GM10847 (cell line): ENCODE measurements around the gene AZGP1.

Source experiments
- POLR2A ChIP-seq: IDR thresholded peaks from 2 replicates; pipeline ENCODE4 v1.6.1; 2011; ENCODE audit not compliant: insufficient read length; ENCODE audit errors: extremely low read depth

AZGP1 gene

DNA sequence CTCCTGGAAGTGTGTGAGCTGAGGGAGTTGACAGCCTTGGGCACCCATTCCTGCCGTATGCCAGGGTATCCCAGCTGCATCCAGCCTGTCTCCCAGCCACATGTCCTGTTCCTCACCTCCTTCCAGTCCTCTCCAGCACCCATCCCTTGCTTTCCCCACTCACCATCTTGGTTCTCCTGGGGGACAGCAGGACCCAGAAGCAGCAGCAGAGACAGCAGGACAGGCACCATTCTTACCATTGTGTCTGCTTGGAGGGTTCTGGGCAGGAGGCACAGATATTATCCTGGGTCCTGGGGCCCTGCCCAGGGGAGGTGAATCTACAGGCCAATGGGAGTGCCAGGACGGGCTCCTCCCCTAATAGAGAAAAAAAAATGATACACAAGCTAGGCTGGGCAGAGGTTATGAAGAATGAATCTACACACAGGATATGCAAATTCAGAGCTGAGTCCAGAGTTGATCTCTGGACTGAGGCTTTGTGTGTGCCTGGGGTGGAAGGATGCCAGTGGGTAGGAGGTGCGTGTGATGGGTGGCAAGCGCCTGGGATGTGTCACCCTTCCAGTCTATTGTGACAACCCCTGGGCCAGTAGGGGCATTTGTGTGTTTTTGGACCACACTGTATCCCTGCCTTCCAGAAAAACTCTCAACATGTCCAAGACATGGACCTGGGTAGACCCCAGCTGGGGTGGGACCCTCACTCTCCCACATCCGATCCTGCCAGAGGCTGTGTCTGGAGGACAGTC lies at the start of gene AZGP1:
TSS of gene AZGP1 (minus strand) at position 250 of the 740 bp plus-strand sequence. CDS start at position 239, 11 bp downstream.
- TF ChIP-seq POLR2A, result no peak

DNA sequence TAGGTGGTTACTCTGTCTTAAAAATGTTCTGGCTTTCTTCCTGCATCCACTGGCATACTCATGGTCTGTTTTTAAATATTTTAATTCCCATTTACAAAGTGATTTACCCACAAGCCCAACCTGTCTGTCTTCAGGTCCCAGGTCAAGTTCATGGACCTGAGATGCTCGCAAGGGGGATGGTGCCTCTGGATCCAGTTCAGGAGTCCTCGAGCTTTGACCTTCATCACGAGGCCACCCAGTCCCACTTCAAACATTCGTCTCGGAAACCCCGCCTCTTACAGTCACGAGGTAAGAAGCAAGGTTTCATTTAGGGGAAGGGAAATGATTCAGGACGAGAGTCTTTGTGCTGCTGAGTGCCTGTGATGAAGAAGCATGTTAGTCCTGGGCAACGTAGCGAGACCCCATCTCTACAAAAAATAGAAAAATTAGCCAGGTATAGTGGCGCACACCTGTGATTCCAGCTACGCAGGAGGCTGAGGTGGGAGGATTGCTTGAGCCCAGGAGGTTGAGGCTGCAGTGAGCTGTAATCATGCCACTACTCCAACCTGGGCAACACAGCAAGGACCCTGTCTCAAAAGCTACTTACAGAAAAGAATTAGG lies 48.3 kb upstream of the AZGP1 start:
- TF ChIP-seq POLR2A, result no peak

DNA sequence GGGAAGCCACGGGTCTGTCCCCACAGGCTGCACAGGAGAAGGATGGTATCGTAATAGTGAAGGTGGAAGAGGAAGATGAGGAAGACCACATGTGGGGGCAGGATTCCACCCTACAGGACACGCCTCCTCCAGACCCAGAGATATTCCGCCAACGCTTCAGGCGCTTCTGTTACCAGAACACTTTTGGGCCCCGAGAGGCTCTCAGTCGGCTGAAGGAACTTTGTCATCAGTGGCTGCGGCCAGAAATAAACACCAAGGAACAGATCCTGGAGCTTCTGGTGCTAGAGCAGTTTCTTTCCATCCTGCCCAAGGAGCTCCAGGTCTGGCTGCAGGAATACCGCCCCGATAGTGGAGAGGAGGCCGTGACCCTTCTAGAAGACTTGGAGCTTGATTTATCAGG lies 47.7 kb upstream of the AZGP1 start:
- TF ChIP-seq POLR2A, result no peak

DNA sequence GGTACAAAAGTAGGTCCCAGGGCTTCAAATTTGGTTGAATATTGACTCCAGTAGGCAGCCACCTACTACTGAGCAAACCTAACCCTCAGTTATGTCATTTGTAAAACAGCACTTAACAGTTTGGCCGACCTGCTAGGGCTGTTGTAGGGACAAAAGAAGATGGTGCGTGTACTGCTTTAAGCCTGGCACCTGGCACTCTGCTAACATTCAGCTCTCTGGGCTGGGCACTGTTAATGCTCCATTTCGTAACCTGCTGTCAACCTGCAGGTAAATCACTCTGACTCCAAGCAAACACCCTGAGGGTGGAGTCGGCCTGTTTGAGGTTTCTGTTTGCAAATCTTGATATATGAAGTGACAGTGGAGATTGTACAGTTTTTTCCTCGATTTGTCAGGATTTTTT lies 46.8 kb upstream of the AZGP1 start:
- TF ChIP-seq POLR2A, result no peak

DNA sequence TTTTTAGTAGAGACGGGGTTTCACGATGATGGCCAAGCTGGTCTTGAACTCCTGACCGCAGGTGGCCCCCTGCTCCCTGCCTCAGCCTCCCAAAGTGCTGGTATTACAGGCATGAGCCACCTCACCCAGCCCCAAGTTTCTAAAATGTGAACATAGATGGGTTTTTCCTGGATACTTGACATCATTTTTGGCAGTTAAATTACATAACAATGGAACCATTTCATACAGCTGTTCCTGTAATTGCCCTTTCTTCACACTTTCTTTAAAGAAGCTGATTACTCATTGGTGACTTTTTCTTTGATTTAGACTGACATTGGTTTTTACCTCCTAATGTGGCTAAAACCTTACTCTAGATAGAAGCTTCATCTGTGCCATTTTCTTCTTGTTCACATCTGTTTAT lies 45.5 kb upstream of the AZGP1 start:
- TF ChIP-seq POLR2A, result no peak

DNA sequence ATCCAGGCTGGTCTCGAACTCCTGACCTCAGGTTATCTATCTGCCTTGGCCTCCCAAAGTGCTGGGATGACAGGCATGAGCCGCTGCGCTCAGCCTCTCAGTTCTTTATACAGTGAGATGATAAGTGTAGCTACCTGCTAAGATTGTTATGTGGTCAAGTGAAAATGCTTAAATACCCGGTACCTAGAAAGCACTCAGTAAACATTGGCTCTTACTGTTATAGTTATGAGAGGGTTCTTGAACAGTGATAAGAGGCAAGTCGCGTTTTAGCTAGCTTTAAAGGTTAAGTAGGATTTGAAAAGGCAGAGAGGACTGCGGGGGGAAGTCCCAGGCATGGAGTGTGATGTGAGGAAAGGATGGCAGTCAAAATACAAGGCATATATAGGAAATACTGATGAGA lies 44.1 kb upstream of the AZGP1 start:
- no peak for TF ChIP-seq POLR2A

DNA sequence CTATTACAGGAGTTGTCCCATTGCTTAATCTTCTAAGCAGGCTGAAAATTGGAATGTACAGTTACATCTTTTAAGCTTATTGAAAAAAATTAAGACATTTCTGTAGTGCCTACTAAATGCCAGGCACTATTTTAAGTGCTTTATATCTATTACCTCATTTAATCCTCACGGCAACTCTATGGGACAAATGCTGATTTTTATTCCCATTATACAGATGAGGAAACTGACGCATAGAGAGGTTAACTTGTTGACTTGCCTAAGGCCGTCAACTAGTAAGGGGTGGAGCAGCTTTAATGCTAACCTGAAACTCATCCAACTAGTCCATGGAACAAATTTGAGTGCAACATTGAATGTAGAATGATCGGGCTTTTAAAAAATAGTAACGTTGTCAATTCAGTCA lies 42.0 kb upstream of the AZGP1 start:
- TF ChIP-seq POLR2A, result no peak

DNA sequence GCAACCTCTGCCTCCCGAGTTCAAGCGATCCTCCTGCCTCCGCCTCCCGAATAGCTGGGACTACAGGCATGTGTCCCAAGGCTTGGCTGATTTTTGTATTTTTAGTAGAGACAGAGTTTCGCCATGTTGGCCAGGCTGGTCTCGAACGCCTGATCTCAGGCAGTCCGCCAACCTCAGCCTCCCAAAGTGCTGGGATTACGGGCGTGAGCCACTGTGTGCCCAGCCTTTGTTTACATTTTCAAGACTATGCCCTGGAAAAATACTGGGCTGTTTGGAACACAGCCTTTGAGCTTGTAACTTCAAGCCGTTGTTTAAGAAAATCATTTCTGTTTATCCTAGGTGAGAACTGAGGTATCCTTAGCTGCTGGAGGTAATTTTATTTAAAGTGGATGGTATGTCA lies 41.5 kb upstream of the AZGP1 start:
- no peak for TF ChIP-seq POLR2A

DNA sequence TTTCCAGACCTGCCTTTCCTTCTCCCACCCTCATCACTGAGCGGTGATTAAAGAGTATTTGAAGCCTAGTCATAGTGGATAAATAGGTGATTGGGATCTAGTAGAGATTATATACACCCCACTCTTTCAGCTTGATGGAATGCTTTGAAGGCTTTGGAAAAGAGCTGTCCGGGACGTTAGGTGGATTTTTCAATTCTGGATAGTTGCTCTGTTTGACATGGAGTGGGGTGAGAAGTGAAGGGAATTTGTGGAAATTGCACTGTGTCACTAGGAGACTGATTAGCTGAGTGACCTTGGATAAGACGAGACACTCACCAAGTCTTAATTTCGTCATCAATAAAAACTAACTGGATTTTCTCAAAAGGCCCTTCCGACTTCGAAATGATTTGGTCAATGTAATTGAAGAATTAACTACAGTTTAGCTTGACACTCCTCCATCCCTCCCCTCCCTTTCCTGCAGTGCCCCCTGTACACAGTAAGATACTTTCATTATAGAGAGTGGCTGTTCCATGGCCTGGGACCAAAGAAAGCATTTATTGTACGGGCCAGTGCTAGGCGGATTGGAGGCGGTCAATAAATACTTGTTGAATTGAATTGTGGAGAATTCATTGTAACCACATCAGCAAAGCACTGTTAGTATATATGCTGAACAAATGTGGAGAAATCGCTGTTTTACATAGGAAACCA lies 40.5 kb upstream of the AZGP1 start:
- TF ChIP-seq POLR2A, result no peak

DNA sequence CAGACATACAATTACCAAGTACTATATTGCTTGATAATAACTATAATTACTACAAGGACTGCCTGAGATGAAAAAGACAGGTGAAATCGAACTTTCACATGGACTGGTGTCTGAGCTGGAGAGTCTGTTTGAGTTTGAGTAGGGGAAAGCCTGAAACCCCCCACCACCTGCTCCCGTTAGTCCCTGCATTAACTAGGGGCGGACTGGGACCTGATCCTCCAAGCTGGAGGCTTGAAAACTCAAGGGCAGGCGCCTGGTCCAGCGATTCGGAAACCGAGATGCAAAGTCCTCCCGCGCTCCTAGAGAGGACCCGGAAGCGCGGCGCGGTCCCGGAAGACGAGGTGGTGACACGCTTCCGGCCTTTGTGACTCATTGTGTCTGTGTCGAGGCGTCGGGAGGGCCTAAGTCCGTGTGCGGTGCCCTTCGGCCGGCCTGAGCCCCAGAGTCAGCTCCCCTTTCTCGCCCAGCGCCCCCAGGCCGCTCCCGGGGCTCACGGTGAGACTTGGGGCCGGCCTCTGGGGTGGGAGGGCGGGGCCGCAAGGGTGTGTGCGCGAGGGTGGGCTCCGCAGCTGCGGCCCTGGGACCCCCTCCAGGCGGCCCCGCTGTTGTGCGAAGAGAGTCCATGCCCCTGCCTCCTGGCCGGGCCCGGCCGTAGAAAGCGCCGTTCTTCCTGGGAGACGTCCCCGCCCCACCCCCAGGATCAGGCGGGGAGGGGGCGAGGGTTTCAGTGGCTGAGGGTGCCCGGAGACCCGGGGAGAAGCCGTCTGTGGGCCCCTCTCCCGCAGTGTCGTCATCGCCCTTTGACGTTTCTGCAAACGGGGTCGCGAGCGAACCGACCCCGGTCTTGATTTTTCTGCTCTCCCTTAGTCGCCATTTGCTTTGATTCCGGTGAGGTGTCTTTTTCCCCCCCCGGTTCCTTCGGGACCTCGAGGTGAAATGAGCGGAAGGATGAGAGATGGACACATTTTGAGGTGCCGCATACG lies 39.7 kb upstream of the AZGP1 start, which contains the start of gene ZKSCAN1:
TSS of gene ZKSCAN1 (plus strand) at position 365 of the 983 bp plus-strand sequence. CDS start 7,911 bp downstream, outside the sequence.
- TF ChIP-seq POLR2A, result peak; percentile 87

DNA sequence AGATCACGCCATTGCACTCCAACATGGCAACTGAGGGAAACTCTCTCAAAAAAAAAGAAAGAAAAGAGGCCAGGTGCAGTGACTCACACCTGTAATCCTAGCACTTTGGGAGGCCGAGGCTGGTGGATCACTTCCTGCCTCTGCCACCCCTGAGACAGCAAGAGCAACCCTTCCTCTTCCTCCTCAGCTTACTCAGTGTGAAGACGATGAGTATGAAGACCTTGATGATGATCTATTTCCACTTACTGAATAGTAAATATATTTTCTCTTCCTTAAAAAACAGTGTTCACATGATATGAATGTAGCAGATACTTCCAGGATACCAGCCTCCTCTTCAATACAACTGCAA lies 37.5 kb upstream of the AZGP1 start:
- TF ChIP-seq POLR2A, result no peak

DNA sequence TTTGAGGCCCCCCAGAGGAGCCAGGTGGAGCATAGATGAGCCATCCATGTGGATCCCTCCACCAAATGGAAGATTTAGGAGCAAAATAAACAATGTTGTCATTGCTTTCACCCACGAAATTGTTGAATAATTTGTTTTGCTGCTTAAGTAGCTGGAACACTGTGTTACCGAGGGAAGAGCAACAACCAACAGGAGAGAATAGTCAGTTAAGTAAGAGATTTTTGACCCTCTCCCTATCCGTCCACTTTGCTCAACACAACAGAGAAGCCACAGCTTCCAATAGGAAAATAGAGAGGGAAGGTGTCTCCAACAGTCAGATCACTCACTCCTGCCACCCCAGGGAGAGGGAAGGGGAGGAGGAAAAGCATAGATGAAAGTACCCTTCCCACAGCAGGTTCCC lies 35.7 kb upstream of the AZGP1 start:
- no peak for TF ChIP-seq POLR2A

DNA sequence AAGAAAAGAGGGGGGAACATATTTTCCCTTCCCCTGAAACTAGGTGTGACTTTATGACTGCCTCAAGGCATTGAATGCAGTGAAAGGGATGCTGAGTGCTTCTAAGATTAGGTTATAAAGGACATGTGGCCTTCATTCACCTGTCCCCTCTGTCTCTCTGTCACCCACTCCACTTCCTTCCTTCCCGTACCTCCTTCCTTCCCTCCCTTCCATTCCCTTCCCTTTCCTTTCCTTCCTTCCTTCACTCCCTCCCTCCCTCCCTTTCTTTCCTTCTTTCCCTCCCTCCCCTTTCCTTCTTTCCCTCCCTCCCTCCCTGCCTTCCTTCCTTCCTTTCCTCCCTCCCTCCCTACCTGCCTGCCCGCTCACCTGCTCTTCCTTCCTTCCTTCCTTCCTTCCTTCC lies 35.1 kb upstream of the AZGP1 start:
- TF ChIP-seq POLR2A, result no peak

DNA sequence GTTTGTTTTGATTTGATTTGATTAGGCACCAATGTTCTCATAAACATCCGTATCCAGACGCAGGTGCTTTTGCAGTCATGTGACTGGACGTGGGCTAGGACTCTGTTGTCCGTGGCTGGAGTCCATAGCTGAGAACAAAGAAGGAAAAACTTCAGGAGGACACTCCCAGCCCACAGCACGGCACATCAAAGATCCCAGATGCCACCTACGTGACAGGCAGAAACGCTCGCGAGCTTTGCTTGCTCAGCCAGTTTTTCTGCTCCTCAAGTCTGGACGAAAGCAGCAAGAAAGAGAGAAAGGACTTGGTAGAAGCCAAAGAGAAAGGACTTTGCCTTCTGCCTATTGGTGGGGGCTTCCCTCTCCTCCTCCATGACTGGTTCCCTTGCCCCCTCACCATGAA lies 32.7 kb upstream of the AZGP1 start:
- no peak for TF ChIP-seq POLR2A

DNA sequence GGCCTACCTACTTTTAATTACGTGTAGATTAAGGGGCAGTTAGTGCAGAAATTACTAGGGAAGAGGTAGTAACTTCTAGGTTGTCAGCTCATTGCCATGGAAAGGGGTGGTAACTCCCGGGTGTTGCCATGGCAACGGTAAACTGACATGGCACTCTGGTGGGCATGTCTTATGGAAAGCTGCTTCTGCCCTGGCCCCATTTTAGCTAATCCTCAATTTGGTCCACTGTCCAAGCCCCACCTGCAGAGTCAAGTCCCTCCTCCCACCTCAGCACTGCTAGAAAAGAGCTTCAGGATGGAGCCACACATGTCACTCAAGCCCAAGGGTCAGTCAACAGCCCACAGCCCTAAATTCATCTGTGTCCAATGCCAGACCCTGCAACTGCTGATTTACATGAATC lies 32.1 kb upstream of the AZGP1 start:
- no peak for TF ChIP-seq POLR2A
